ENCODE data around the gene PRPF39. TPM values are rescaled to one million over a fixed set of nuclear protein-coding genes. Genes with fewer than 3 reads are reported as not detected.
"Not testable (repeated sequence)": the region's sequence is repeated elsewhere in the genome, so short reads cannot be mapped to it uniquely, and the experiment has no call there.

The PRPF39 gene
- total and polyA plus RNA-seq, 3 experiments from 2014 or later = 9.0 to 49.1 (median 48.6) TPM

DNA sequence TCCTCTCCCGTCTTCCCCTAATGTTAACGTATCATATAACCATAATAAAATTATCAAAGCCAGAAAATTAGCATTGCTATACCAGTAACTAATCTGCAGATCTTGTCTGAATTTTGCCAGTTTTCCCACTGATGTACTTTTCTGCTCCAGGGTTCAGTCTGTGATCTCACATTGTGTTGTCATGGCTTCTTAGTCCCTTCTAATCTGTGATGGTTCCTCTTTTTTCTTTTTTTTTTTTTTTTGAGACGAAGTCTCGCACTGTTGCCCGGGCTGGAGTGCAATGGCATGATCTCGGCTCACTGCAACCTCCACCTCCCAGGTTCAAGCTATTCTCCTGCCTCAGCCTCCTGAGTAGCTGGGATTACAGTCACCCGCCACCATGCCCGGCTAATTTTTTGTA is 58.2 kb downstream of the PRPF39 start:
- POLR2A ChIA-PET; H3K27ac Mint-ChIP-seq; H3K9me3 ChIP-seq (ENCODE audit: low read length); H3K4me3 Mint-ChIP-seq; H3K27ac ChIP-seq (ENCODE audit: low read depth, low read length); H3K27me3 Mint-ChIP-seq; H3K36me3 ChIP-seq (ENCODE audit: insufficient read depth, low read length); H3K9me3 Mint-ChIP-seq; DNase-seq; H3K4me3 ChIP-seq (ENCODE audit: low read length); H3K27me3 ChIP-seq (ENCODE audit: insufficient read depth, low read length, poor library complexity, severe bottlenecking): not testable (repeated sequence)
- H3K4me1 ChIP-seq (ENCODE audit: insufficient read depth, low read length) = peaks cover 10% of the 10 kb centered on the region
- CTCF ChIA-PET = interaction anchor here (1.6 kb wide), 1 partner anchor 111 kb away, joined by 4 read pairs; the partner anchor contains the start of gene MIS18BP1
- Mint-ChIP-seq H3K36me3 (peaks cover 0 to 13% (median 6%) of the 10 kb centered on the region in 3 donors), H3K4me1 (peaks cover 16 to 36% (median 32%) of the 10 kb centered on the region in 3 donors)

GRCh38 chr14:45144658-45145057 is 60.7 kb downstream of the PRPF39 start:
- Mint-ChIP-seq H3K27ac (peak overlapping the region in 2 of 8 donors; percentile 38 to 54), H3K4me1 (peaks cover 2 to 15% (median 10%) of the 10 kb centered on the region in 3 donors), H3K27me3 (no peaks in the 10 kb centered on the region), H3K9me3 (no peaks in the 10 kb centered on the region), H3K4me3 (no peak overlapping the region), H3K36me3 (peaks cover 0 to 18% (median 9%) of the 10 kb centered on the region in 3 donors)
- ChIA-PET POLR2A (no interaction called here), CTCF (no interaction called here)
- Histone ChIP-seq H3K27ac (ENCODE audit: low read depth, low read length) (no peak overlapping the region), H3K4me1 (ENCODE audit: insufficient read depth, low read length) (no peaks in the 10 kb centered on the region), H3K36me3 (ENCODE audit: insufficient read depth, low read length) (no peaks in the 10 kb centered on the region), H3K27me3 (ENCODE audit: insufficient read depth, low read length, poor library complexity, severe bottlenecking) (no peaks in the 10 kb centered on the region), H3K9me3 (ENCODE audit: low read length) (no peaks in the 10 kb centered on the region), H3K4me3 (ENCODE audit: low read length) (no peak overlapping the region)
- DNase-seq = no peak

- Histone ChIP-seq H3K36me3 (ENCODE audit: insufficient read depth, low read length) (no peaks in the 10 kb centered on the region), H3K4me1 (ENCODE audit: insufficient read depth, low read length) (no peaks in the 10 kb centered on the region), H3K27me3 (ENCODE audit: insufficient read depth, low read length, poor library complexity, severe bottlenecking) (no peaks in the 10 kb centered on the region), H3K9me3 (ENCODE audit: low read length) (no peaks in the 10 kb centered on the region), H3K4me3 (ENCODE audit: low read length) (no peak overlapping the region), H3K27ac (ENCODE audit: low read depth, low read length) (no peak overlapping the region)
- CTCF ChIA-PET = interaction anchor here (0.6 kb wide), 1 partner anchor 9 kb away, joined by 3 read pairs; the partner anchor contains the start of gene FANCM
- peaks cover 0 to 18% (median 11%) of the 10 kb centered on the region in 3 donors for H3K36me3 Mint-ChIP-seq
- H3K4me3 Mint-ChIP-seq = no peak overlapping the region
- H3K9me3 Mint-ChIP-seq = no peaks in the 10 kb centered on the region
- no peaks in the 10 kb centered on the region for H3K27me3 Mint-ChIP-seq
- peak overlapping the region in 1 of 8 donors; percentile 38 for H3K27ac Mint-ChIP-seq
- peaks cover 2 to 12% (median 8%) of the 10 kb centered on the region in 3 donors for H3K4me1 Mint-ChIP-seq
- POLR2A ChIA-PET = no interaction called here
- DNase-seq = no peak
Measured at GRCh38 chr14:45145214-45145613, 61.3 kb downstream of the PRPF39 start.

DNA sequence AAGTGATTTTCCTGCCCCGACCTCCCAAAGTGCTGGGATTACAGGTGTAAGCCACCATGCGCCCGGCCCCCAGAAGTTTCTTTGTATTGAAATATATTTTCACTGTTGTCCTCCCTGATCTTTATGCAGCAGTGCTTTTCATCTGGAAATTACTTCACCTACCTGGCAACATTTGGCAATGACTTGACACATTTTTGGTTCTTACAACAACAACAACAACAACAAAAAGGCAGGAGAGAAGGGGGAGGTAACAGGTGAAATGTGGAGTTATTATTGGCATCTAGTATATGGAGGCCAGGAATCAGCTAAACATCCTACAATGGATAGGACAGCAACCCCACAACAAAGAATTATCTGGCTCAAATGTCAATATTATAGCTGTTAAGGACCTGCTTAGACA is 65.7 kb downstream of the PRPF39 start:
- no peaks in the 10 kb centered on the region for H3K36me3 ChIP-seq (ENCODE audit: insufficient read depth, low read length)
- no peaks in the 10 kb centered on the region for H3K9me3 ChIP-seq (ENCODE audit: low read length)
- H3K27ac Mint-ChIP-seq = no peak overlapping the region
- H3K4me1 ChIP-seq (ENCODE audit: insufficient read depth, low read length) = no peaks in the 10 kb centered on the region
- no peak overlapping the region for H3K27ac ChIP-seq (ENCODE audit: low read depth, low read length)
- ChIA-PET CTCF (no interaction called here), POLR2A (no interaction called here)
- no peak overlapping the region for H3K4me3 ChIP-seq (ENCODE audit: low read length)
- H3K4me3 Mint-ChIP-seq = no peak overlapping the region
- H3K27me3 Mint-ChIP-seq = no peaks in the 10 kb centered on the region
- peaks cover 0 to 19% (median 18%) of the 10 kb centered on the region in 3 donors for H3K36me3 Mint-ChIP-seq
- no peak for DNase-seq
- H3K27me3 ChIP-seq (ENCODE audit: insufficient read depth, low read length, poor library complexity, severe bottlenecking) = no peaks in the 10 kb centered on the region
- H3K4me1 Mint-ChIP-seq = no peaks in the 10 kb centered on the region
- H3K9me3 Mint-ChIP-seq = no peaks in the 10 kb centered on the region

DNA sequence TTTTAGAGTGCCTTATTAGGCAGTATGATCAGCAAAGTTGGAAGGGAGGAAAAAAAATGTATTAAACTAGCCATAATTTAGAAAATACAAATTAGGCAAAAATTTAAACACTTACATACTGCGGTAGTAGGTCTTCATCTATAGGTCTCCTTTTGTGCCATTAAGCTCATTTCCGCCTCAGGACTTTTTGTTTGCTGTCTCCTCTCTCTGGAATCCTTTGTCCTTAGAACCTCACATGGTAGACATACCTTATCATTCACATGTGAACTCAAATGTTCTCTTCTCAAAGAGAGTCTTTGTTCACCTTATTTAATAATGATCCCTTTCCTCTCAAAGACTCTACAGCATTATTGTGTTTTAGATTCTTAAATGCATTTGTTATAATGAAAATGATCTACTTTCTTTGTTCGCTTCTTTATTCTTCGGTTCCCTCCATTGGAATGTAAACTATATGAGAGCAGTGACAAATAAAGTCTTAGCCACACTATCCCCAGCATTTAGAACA is 66.5 kb downstream of the PRPF39 start:
- Mint-ChIP-seq H3K4me3 (no peak overlapping the region), H3K27me3 (no peaks in the 10 kb centered on the region), H3K9me3 (no peaks in the 10 kb centered on the region), H3K36me3 (peaks cover 0 to 18% (median 15%) of the 10 kb centered on the region in 3 donors), H3K4me1 (no peaks in the 10 kb centered on the region), H3K27ac (no peak overlapping the region)
- Histone ChIP-seq H3K4me3 (ENCODE audit: low read length) (no peak overlapping the region), H3K9me3 (ENCODE audit: low read length) (no peaks in the 10 kb centered on the region), H3K4me1 (ENCODE audit: insufficient read depth, low read length) (no peaks in the 10 kb centered on the region), H3K27ac (ENCODE audit: low read depth, low read length) (no peak overlapping the region), H3K36me3 (ENCODE audit: insufficient read depth, low read length) (no peaks in the 10 kb centered on the region), H3K27me3 (ENCODE audit: insufficient read depth, low read length, poor library complexity, severe bottlenecking) (no peaks in the 10 kb centered on the region)
- no peak for DNase-seq
- ChIA-PET CTCF (no interaction called here), POLR2A (no interaction called here)

DNA sequence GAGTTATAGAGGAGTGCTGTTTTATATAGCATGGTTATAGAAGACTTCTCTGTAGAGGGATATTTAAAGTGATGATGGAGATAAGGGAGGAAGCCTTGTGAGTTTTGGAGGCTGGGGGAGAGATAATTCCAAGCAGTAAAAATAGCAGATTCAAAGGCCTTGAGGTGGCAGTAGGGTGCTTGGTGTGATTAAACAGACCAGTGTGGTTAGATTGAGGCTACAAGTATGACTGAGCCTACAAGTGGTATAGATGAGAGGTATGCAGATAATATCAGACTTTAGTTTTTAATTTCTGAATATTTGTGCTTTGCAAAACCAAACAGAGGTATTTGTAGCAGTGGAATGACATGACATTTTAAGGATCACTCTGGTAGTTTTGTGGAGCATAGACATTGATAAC is 72.2 kb downstream of the PRPF39 start:
- CTCF ChIA-PET = interaction anchor here (1.7 kb wide), 1 partner anchor 10 kb away, joined by 3 read pairs; no protein-coding TSS in a partner anchor
- H3K4me3 Mint-ChIP-seq = no peak overlapping the region
- no peaks in the 10 kb centered on the region for H3K27me3 ChIP-seq (ENCODE audit: insufficient read depth, low read length, poor library complexity, severe bottlenecking)
- H3K36me3 Mint-ChIP-seq = peaks cover 0 to 8% (median 6%) of the 10 kb centered on the region in 3 donors
- peak overlapping the region in 1 of 8 donors; percentile 27 for H3K27ac Mint-ChIP-seq
- no peaks in the 10 kb centered on the region for H3K27me3 Mint-ChIP-seq
- no peaks in the 10 kb centered on the region for H3K4me1 Mint-ChIP-seq
- no peaks in the 10 kb centered on the region for H3K4me1 ChIP-seq (ENCODE audit: insufficient read depth, low read length)
- no peak overlapping the region for H3K27ac ChIP-seq (ENCODE audit: low read depth, low read length)
- POLR2A ChIA-PET = no interaction called here
- H3K9me3 ChIP-seq (ENCODE audit: low read length) = no peaks in the 10 kb centered on the region
- no peaks in the 10 kb centered on the region for H3K9me3 Mint-ChIP-seq
- H3K36me3 ChIP-seq (ENCODE audit: insufficient read depth, low read length) = no peaks in the 10 kb centered on the region
- DNase-seq = no peak
- no peak overlapping the region for H3K4me3 ChIP-seq (ENCODE audit: low read length)

Other genes with a start within 250 kb of the PRPF39 start
- 10 to 100 TPM; 12.3 to 13.4 TPM for gene KLHL28, start 122.2 kb upstream of the PRPF39 start, total RNA-seq
- gene KLHL28, start 122.2 kb upstream of the PRPF39 start, polyA plus RNA-seq = 45.3 TPM
- 1 to 10 TPM; 7.2 to 7.5 TPM for gene TOGARAM1, start 121.9 kb upstream of the PRPF39 start, total RNA-seq
- gene TOGARAM1, start 121.9 kb upstream of the PRPF39 start, polyA plus RNA-seq = 11.4 TPM
- 10 to 100 TPM; 66.4 to 69.0 TPM for gene FKBP3, start 50.4 kb downstream of the PRPF39 start, total RNA-seq
- gene FKBP3, start 50.4 kb downstream of the PRPF39 start, polyA plus RNA-seq = 67.9 TPM
- gene FANCM, start 51.8 kb downstream of the PRPF39 start, total RNA-seq = 10 to 100 TPM; 11.8 to 12.6 TPM
- 4.6 TPM for gene FANCM, start 51.8 kb downstream of the PRPF39 start, polyA plus RNA-seq
- gene MIS18BP1, start 169.1 kb downstream of the PRPF39 start, total RNA-seq = 10 to 100 TPM; 25.2 to 28.2 TPM
- gene MIS18BP1, start 169.1 kb downstream of the PRPF39 start, polyA plus RNA-seq = 28.7 TPM